Fibroblast of skin of right biceps (primary cell): ENCODE measurements around the gene IRF2BP2.
A peak's percentile ranks its signal among the peaks of the same experiment; 100 is the strongest.
"Not testable (repeated sequence)": the region's sequence is repeated elsewhere in the genome, so short reads cannot be mapped to it uniquely, and the experiment has no call there.

Experiments used
- DNase-seq: peaks from one replicate; pipeline ENCODE4 v3.0.0-alpha.2; 2013

The IRF2BP2 gene

GRCh38 chr1:234600418-234601281, 9.3 kb downstream of the IRF2BP2 start:
- peak; percentile 28 for DNase-seq

GRCh38 chr1:234599617-234600417, 10.2 kb downstream of the IRF2BP2 start:
- peak; percentile 87 for DNase-seq

DNA sequence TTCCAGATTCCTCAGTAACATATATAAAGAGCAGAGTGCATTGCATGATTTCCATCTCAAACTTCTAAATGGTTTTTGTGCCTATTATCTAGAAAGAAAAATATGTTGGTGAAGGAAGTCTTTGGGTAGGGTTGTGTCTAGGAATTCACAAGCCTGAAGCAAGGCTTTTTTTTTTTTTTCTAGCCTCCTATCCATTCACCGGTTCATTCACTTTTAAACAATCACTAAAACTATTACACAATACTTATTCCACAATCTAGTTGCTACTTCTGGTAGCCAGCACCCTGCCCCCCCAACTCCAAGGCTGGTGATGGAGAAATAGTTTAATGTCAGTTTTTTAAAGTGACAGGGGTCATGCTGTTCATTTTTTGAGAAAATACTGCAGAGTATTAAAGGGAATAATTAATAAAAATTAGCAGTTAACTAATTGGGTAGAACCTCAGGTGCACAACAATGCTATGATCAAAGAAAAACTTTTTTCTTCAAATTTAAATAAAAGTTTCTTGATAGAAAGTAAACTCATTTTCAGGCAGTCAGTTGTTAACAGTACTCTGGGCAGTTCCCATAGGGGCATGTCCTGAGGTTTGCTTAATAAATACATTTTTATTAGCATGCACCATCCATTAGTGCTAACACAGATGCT, 10.9 kb downstream of the IRF2BP2 start:
- DNase-seq, result peak; percentile 52

DNA sequence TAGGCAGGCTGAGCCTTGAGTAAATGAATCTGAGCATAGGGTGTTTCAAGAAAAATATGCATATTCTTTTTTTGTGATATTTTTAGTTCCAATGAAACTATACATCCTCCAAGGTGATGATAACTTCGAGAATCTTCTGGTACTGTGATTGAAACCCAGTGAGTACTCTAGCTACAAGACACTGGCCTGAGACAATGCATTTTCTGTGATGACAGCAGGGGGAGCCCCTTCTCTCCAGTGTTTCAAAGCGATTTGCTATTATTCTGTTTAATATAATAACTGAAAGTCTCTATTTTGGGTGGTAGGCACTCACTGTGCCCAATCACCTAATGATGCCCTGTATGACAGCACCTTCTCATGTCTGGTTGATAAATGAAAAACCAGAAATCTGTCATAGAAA, 12.1 kb downstream of the IRF2BP2 start:
- DNase-seq, result peak; percentile 51

GRCh38 chr1:234595899-234596298, 14.1 kb downstream of the IRF2BP2 start:
- no peak for DNase-seq

GRCh38 chr1:234594575-234594974, 15.4 kb downstream of the IRF2BP2 start:
- not testable (repeated sequence) for DNase-seq

DNA sequence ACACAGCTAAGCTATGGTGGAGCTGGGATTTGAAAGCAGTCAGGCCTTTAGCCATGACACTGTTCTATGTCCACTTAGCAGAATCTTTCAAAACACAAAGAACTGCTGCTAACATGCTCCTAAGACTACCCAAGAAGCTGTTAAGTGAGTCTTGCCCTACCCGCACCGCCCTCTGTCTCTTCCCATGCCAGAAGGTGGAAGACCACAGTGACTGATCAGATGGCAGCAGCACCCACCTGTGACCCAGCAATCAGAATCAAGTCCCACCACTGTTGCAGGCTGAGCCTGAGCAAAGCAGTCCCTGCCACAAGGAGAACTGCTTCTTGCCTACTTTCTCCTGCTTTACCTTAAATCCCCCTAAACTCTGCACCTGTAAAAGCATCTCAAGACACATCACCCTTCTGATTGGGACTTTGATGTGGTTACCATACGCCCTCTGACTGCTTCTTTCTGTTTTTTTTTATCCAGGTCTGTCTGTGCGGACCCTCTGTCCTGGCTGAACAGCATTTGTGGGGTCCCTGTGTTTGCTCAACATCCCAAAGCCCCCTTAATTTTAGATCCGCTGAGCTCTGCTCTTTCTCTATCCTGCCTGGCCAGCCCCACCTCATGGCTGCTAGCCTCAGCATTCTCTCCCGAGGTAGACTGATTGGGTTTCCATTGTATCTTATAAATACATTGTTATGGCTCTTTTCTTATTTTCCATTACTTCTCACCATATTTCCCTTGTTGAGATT, 16.0 kb downstream of the IRF2BP2 start:
- no peak for DNase-seq

- DNase-seq, result no peak
These were observed 16.9 kb downstream of the IRF2BP2 start for GRCh38 chr1:234593109-234593508.

DNA sequence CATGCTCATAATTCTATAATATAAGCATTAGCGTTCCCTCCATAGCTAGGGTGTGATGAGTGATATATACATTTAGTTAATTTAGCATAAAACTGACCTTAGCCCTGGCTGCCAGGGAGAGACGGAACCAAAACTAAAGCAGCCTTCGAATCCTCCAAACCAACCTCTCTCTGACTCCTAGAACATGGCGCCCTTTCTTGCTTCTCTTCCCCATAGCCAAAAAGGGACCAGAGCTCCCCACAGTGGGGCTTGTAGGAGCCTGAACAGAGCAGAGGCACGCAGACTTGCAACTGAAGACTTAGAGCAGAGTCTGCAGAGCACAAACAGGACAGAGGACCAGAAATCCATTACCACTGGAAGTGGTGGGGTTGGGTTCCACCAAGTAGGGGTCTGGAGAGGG, 17.7 kb downstream of the IRF2BP2 start:
- DNase-seq, result no peak

- DNase-seq, result no peak
These were observed 18.8 kb downstream of the IRF2BP2 start for GRCh38 chr1:234591131-234591530.

DNA sequence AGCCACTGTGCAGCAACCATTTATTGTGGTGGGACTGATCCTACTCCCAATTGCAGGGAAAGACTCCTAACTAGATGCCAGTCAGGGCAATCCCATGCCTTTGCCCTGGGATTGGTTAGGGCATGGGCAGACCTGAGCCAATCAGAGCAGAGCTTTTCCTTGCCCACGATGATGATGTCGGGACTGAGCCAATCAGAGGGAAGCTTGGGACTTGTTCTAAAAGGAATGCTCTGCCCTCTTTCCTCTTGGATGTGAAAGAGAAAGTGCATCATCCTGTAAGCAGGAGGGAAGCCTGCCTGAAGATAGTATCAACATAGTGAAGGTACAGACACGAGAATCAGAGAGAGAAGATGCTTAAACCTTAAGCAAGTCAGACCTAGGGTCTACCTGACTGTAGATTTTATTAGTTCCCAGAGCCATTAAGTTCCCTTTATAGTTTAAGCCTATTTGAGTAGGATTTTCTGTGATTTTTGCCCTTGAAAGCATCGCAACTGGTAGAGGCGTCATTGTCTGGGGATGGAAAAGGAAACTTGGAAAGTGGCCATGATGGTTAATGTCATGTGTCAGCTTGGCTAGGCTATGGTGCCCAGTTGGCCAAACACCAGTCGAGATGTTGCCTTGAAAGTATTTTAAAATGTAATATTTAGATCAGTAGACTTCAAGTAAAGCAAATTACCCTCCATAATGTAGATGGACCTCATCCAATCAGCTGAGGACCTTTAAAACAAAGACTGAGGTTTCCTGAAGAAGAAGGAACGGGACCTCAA, 19.9 kb downstream of the IRF2BP2 start:
- peak; percentile 53 for DNase-seq

GRCh38 chr1:234589064-234589800, 20.7 kb downstream of the IRF2BP2 start:
- peak; percentile 50 for DNase-seq

DNA sequence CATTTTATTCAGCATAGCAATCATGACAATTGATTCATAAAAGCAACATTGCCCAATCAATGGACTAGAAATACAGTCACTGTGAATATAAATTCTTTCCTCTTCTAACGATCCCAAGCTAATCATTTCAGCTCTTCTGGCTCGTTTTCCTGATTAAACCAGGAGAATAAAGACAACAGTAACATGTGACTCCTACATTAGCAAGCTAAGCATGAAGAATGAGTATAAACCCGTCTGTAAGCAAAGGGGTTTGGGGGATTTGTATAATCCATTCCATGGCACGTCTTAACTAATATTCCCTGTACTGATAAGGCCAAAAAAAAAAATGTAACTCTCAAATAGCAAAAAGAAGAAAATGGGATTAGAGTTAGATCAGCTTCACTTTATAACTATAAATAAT, 21.6 kb downstream of the IRF2BP2 start:
- no peak for DNase-seq

GRCh38 chr1:234586892-234587485, 23.0 kb downstream of the IRF2BP2 start:
- peak; percentile 18 for DNase-seq

DNA sequence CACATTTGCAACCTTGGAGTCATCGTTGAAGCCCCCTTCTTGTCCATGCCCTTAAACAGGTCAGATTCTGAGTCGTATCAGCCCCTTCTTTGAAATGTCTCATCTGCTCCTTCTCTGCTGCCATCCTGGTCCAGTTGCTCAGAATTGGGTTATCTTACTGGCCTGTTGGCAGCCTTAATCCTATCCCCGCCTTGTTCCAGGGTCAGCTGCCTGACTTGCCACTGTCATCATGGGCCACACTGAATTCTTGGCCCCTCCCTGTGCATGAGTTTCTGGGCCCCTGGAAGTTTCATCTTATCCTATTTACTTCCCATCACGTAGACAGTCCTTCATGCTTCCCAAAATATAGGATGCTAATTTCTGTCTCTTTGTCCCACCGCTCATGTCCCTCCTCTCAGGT, 23.7 kb downstream of the IRF2BP2 start:
- DNase-seq, result no peak

DNA sequence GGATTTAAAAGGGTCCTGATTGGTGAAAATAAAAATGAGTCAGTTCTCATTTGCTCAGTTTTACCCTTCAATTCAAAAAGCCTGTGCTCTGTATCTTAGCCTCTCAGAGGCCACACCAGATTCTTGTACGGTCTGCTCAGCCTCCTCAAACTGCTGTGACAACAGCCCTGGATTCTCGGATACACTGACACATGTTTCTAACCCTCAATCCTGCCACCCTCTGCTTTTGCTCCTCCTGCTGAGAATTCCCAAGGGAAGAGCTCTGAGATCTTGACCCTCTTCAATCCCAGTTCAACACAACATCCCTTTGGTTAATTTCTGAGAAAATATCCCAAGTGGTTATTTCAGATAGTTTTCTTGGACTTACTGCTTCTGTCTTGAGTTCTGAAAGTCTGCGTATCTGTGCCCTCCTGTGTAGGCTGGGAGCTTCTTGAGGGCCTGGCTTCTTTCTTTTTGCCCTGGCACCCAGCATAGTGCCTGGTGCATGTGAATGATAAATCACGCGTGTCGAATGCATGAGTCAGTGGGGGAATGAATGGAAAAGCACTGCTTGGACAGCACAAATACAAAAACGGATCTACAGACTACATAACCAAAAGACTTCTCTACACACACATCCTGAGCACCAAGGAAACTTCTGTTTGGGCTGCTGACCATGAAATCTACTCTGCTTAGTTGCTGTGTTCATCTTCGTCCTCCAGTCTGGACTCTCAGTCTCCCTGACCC, 24.5 kb downstream of the IRF2BP2 start:
- peak; percentile 62 for DNase-seq

DNA sequence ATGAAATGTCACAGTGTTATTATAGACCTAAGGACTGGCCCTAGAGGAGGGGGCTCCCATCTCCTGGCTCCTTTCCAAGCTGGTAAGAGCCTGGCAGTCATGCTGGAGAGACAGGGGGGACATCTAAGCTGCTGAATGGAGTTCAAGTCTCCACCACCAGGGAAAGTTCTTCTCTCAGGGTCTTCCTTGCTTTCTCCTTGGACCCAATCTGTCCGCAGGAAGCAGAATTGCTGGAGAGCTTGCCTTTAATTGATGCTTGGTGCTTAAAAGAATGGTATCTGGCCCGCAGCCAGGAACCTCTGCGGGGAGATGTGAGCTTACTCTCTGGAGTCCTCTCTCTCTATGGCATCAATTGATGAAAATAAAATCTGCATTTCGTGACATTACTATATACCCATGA, 25.1 kb downstream of the IRF2BP2 start:
- peak; percentile 75 for DNase-seq

DNA sequence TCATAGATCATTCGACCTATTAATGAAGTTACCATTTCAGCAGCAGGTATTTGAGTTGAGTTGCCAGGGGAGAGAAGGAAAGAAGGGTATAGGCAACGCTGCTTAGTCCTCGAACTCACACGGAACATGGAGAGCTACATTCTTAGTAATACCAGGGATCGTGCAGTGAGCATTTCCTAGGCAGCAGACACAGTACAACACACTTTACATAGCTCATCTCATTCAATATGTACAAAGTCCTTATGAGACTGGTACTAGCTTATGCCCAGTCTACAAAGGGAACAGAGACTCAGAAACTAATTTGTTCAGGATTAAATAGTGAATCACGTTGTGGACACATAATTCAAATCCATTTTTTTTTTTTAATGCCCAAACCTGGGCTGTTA, 25.6 kb downstream of the IRF2BP2 start:
- DNase-seq, result no peak

GRCh38 chr1:234583755-234584419, 26.1 kb downstream of the IRF2BP2 start:
- no peak for DNase-seq
